GM21825 (cell line): ENCODE data around the gene CABP7.

Experiments
- ATAC-seq: cut with Tn5 transposase; IDR thresholded peaks from one replicate; pipeline ENCODE4 v1.9.1; 2021; ENCODE audit warnings: mild to moderate bottlenecking, moderate library complexity; ENCODE audit not compliant: unreplicated experiment

The CABP7 gene

GRCh38 chr22:29719899-29720645, at the start of gene CABP7:
TSS of gene CABP7 (plus strand) at chr22:29720003. CDS start at chr22:29720425, 422 bp downstream.
- no peak for ATAC-seq

GRCh38 chr22:29670626-29671025, 49.2 kb upstream of the CABP7 start:
- no peak for ATAC-seq

GRCh38 chr22:29673361-29674066, 46.3 kb upstream of the CABP7 start:
- ATAC-seq: no peak

- no peak for ATAC-seq
Measured at GRCh38 chr22:29674121-29674520, 45.7 kb upstream of the CABP7 start.

- ATAC-seq: no peak
Measured at GRCh38 chr22:29679316-29679715, 40.5 kb upstream of the CABP7 start.

- ATAC-seq: no peak
Measured at GRCh38 chr22:29683536-29683935, 36.3 kb upstream of the CABP7 start.

GRCh38 chr22:29684244-29684643, 35.6 kb upstream of the CABP7 start:
- no peak for ATAC-seq

- no peak for ATAC-seq
Measured at GRCh38 chr22:29689206-29689879, 30.5 kb upstream of the CABP7 start.

GRCh38 chr22:29689880-29690213, 30.0 kb upstream of the CABP7 start:
- ATAC-seq: no peak

GRCh38 chr22:29690476-29690875, 29.3 kb upstream of the CABP7 start:
- ATAC-seq: no peak

GRCh38 chr22:29691636-29692326, 28.0 kb upstream of the CABP7 start:
- ATAC-seq: no peak

- ATAC-seq: no peak
Measured at GRCh38 chr22:29692327-29692640, 27.5 kb upstream of the CABP7 start.

- ATAC-seq: no peak
Measured at GRCh38 chr22:29693161-29693560, 26.6 kb upstream of the CABP7 start.

- no peak for ATAC-seq
Measured at GRCh38 chr22:29693671-29694070, 26.1 kb upstream of the CABP7 start.

- no peak for ATAC-seq
Measured at GRCh38 chr22:29695129-29695926, 24.5 kb upstream of the CABP7 start.

GRCh38 chr22:29697853-29698598, 21.8 kb upstream of the CABP7 start:
- ATAC-seq: no peak

- ATAC-seq: no peak
Measured at GRCh38 chr22:29700206-29700899, 19.4 kb upstream of the CABP7 start.

- no peak for ATAC-seq
Measured at GRCh38 chr22:29700900-29701154, 19.0 kb upstream of the CABP7 start.

- ATAC-seq: no peak
Measured at GRCh38 chr22:29701155-29701999, 18.4 kb upstream of the CABP7 start.
